HepG2 (cell line): ENCODE measurements around the gene FASTKD1. TPM values are rescaled to one million over a fixed set of nuclear protein-coding genes. Genes with fewer than 3 reads are reported as not detected.

Source experiments
- ATAC-seq: fragments of 200-7000 bp; cut with Tn5 transposase; 3 replicates; pipeline ENCODE4 v1.9.1; 2020; ENCODE audit warnings: mild to moderate bottlenecking, moderate library complexity
- BruUV-seq: library from RNA; stranded (reverse); fragments of 400-500 nt; replicated peaks from 2 replicates; lab custom pipeline; 2021; lab: Mats Ljungman, UMichigan
- CTCF ChIA-PET: fragments of 300-600 bp; formaldehyde crosslinking; extraction: SDS; loops from one replicate; lab custom pipeline; 2021; ENCODE audit warnings: low total read pairs, inconsistent platforms, low intra/inter-chr PET ratio; lab: Yijun Ruan, JAX
- POLR2A ChIA-PET: fragments of 350-600 bp; sonication (Branson Sonifier 250); formaldehyde crosslinking; loops from one replicate; lab custom pipeline; 2020; ENCODE audit warnings: antibody characterized with exemption, inconsistent platforms; lab: Yijun Ruan, JAX
- DNase-seq: peaks from one replicate; pipeline ENCODE4 v3.0.0-alpha.2; 2015; ENCODE audit warnings: low spot score
- FAIRE-seq: peaks from 3 replicates; lab custom pipeline; 2011; peaks lifted over from hg19 to GRCh38; lab: Jason Lieb, UNC
- H2AFZ ChIP-seq: one replicate; pipeline ENCODE4 v1.6.1; 2011; ENCODE audit warnings: low read length, inconsistent platforms
- H3K27ac ChIP-seq: fragments of 300-600 bp; 3 replicates; pipeline ENCODE4 v1.8.0; 2011; ENCODE audit warnings: mixed run types, mild to moderate bottlenecking, mixed read lengths, low read length, inconsistent platforms; ENCODE audit not compliant: insufficient read depth; ENCODE audit errors: extremely low read length
- H3K27me3 ChIP-seq, 2 experiments: fragments of 200-600 bp in 1 of 2; 2 replicates in 1 of 2; 3 replicates in 1 of 2; pipeline versions ENCODE4 v1.6.0 to v1.8.0; 2011; ENCODE audit warnings: low read length in 2 of 2, mild to moderate bottlenecking in 2 of 2, moderate library complexity in 2 of 2, inconsistent platforms in 1 of 2; ENCODE audit not compliant: insufficient read depth in 2 of 2, control insufficient read depth in 1 of 2
- H3K36me3 ChIP-seq, 2 experiments: fragments of 200-600 bp in 1 of 2; replicated peaks in 1 of 2; 2 replicates in 1 of 2; 3 replicates in 1 of 2; pipeline versions ENCODE4 v1.5.1 to v1.8.0; 2011; ENCODE audit warnings: low read length in 2 of 2, inconsistent platforms in 1 of 2; ENCODE audit not compliant: insufficient read depth in 2 of 2, control insufficient read depth in 1 of 2
- H3K4me1 ChIP-seq: 2 replicates; pipeline ENCODE4 v1.5.1; 2012; ENCODE audit warnings: low read length, inconsistent platforms; ENCODE audit not compliant: insufficient read depth
- H3K4me2 ChIP-seq: 2 replicates; pipeline ENCODE4 v1.6.0; 2011; ENCODE audit warnings: low read depth, low read length, inconsistent platforms
- H3K4me3 ChIP-seq, 3 experiments: fragments of 200-600 bp in 1 of 3; sonication (generic), shearing (Covaris generic) in 1 of 3; replicated peaks in 1 of 3; 2 replicates each; pipeline ENCODE4 v1.5.1; 2011 to 2016; ENCODE audit warnings: low read length in 3 of 3, inconsistent platforms in 2 of 3, low read depth in 2 of 3, mild to moderate bottlenecking in 2 of 3, control low read depth in 1 of 3, mixed read lengths in 1 of 3; ENCODE audit not compliant: insufficient read depth in 1 of 3
- H3K79me2 ChIP-seq: one replicate; pipeline ENCODE4 v1.6.1; 2011; ENCODE audit warnings: low read length, inconsistent platforms; ENCODE audit not compliant: insufficient read depth
- H3K9ac ChIP-seq: 2 replicates; pipeline ENCODE4 v1.6.0; 2011; ENCODE audit warnings: mild to moderate bottlenecking, low read depth, low read length, inconsistent platforms; ENCODE audit not compliant: insufficient read depth
- H3K9me3 ChIP-seq: 2 replicates; pipeline ENCODE4 v1.5.1; 2012; ENCODE audit warnings: mild to moderate bottlenecking, low read length
- H4K20me1 ChIP-seq: 2 replicates; pipeline ENCODE4 v1.6.0; 2011; ENCODE audit warnings: inconsistent platforms, mild to moderate bottlenecking, low read length, moderate library complexity; ENCODE audit not compliant: insufficient read depth
- PRPF4 ChIP-seq: fragments of 200-400 bp; formaldehyde crosslinking; IDR thresholded peaks from 2 replicates; pipeline ENCODE4 v1.6.1; 2016; ENCODE audit warnings: low read length, low read depth; ENCODE audit not compliant: poor library complexity, severe bottlenecking
- whole genome bisulfite sequencing: methylation state at CpG from one replicate; pipeline ENCODE4 v1.1.6; 2017; ENCODE audit warnings: low lambda C conversion rate; 5-methylcytosine and 5-hydroxymethylcytosine counted together
- in situ Hi-C: cut with HindIII; loops from 2 replicates; pipeline ENCODE4 v1.10.0; 2017; ENCODE audit warnings: low pct_unique_long_range_greater_than_20kb; ENCODE audit not compliant: extremely low pct_ligation_motif_present
- intact Hi-C: fragments of 100-400 bp; cut with micrococcal nuclease; formaldehyde crosslinking; loops from one replicate; pipeline ENCODE4 v1.10.0; 2022; ENCODE audit not compliant: unreplicated experiment
- polyA plus RNA-seq, 8 experiments: library from polyadenylated mRNA; depleted of rRNA in 3 of 8; stranded (reverse) in 7 of 8; unstranded in 1 of 8; fragments of >200 nt; fragmentation: Illumina TruSeq in 4 of 8; extraction: Trizol in 4 of 8; gene quantifications; 2 replicates each; pipeline versions ENCODE4 v1.2.1 to v1.2.3, GENCODE V29; 2011 to 2016; ENCODE audit warnings: low read depth in 4 of 8, missing spikeins in 1 of 8, mixed read lengths in 1 of 8; ENCODE audit not compliant: insufficient read depth in 1 of 8
- total RNA-seq, 5 experiments: library from RNA; depleted of rRNA; stranded (reverse); fragments of >200 nt; fragmentation: Illumina TruSeq; extraction: Trizol; gene quantifications; 2 replicates each; pipeline ENCODE4 v1.2.3, GENCODE V29; 2016; ENCODE audit warnings: low read depth in 1 of 5
- TF ChIP-seq, protein P1 (sequence below): sonication (generic); formaldehyde crosslinking; IDR thresholded peaks from 2 replicates; pipeline ENCODE4 v1.5.0; 2020; ENCODE audit warnings: missing genetic modification reagents, mild to moderate bottlenecking, borderline replicate concordance
- TF ChIP-seq, protein P2 (sequence below): sonication (generic); formaldehyde crosslinking; IDR thresholded peaks from 2 replicates; pipeline ENCODE4 v1.4.0; 2020; ENCODE audit warnings: mild to moderate bottlenecking, missing genetic modification reagents
- TF ChIP-seq, protein P3 (sequence below): IDR thresholded peaks from 2 replicates; pipeline ENCODE4 v1.6.1; 2016; ENCODE audit warnings: missing genetic modification reagents, missing compliant biosample characterization

Gene FASTKD1
- total and polyA plus RNA-seq, 2 of the 13 experiments (the other 11 are each of a cell fraction or from before 2014, with no cell fraction given): 35.0 to 38.0 TPM

DNA sequence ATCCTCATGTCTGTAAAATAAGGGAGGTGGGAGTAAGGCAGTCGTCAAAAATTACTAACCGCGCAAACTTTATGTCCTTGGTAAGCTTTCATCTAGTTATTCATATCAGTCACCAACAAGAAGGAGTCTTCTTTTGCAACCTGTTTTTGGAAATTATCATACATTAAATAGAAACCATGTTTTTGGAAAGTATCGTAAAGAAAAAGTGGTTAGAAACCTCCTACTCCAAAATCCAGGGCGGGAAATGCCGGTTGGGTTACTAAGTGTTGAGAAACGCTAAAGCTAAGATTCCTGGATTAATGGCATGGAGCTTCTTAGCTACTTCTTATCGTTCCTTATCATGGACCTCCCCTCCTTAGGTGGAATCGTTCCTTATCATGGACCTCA is 93.6 kb downstream of the FASTKD1 start:
- CTCF ChIA-PET: interaction anchor here (1.3 kb wide), 1 partner anchor 48 kb away, joined by 10 read pairs; no protein-coding TSS in a partner anchor
- no peak for DNase-seq
- H2AFZ ChIP-seq: peak overlapping the region; percentile 73
- TSS peak; percentile 51 for BruUV-seq
- TF ChIP-seq, protein P1, sequence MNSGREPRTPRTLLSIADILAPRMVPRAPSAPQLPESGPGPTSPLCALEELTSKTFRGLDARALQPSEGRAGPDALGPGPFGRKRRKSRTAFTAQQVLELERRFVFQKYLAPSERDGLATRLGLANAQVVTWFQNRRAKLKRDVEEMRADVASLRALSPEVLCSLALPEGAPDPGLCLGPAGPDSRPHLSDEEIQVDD (CRISPR knock-in tag): no peak
- TF ChIP-seq, protein P2, sequence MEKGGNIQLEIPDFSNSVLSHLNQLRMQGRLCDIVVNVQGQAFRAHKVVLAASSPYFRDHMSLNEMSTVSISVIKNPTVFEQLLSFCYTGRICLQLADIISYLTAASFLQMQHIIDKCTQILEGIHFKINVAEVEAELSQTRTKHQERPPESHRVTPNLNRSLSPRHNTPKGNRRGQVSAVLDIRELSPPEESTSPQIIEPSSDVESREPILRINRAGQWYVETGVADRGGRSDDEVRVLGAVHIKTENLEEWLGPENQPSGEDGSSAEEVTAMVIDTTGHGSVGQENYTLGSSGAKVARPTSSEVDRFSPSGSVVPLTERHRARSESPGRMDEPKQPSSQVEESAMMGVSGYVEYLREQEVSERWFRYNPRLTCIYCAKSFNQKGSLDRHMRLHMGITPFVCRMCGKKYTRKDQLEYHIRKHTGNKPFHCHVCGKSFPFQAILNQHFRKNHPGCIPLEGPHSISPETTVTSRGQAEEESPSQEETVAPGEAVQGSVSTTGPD (CRISPR knock-in tag): 0 out of 2 replicates have a peak, but pooled peaks have one; percentile 6
- peak; percentile 60 for TF ChIP-seq PRPF4
- TF ChIP-seq, protein P3, sequence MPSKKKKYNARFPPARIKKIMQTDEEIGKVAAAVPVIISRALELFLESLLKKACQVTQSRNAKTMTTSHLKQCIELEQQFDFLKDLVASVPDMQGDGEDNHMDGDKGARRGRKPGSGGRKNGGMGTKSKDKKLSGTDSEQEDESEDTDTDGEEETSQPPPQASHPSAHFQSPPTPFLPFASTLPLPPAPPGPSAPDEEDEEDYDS (CRISPR knock-in tag): no peak
- TF ChIP-seq, all 625 proteins: peak for 2
- Histone ChIP-seq H3K4me2 (peak overlapping the region; percentile 94), H3K9ac (peak overlapping the region; percentile 70), H3K9me3 (no peaks in the 10 kb centered on the region), H3K27ac (no peak overlapping the region), H3K4me1 (peaks cover 61% of the 10 kb centered on the region), H4K20me1 (no peaks in the 10 kb centered on the region), H3K27me3 (no peaks in the 10 kb centered on the region; a peak in 1 of 5 replicates), H3K4me3 (peak overlapping the region; percentile 62 to 85 (median 85)), H3K79me2 (no peaks in the 10 kb centered on the region), H3K36me3 (peaks cover 0 to 5% of the 10 kb centered on the region in 2 experiments; a peak in 1 of 5 replicates)
- in situ Hi-C loops (no loop called here), intact Hi-C loops (no loop called here)
- ATAC-seq (no peak), FAIRE-seq (no peak)
- POLR2A ChIA-PET: interaction anchor here (1.3 to 1.8 kb wide), 7 partner anchors 8 to 1235 kb away, joined by 3 to 7 read pairs (median 5); partner anchors contain the start of genes FASTKD1 and SP5
- WGBS: 70% methylated on average over 9 of the region's 9 CpGs

Other genes with a start within 250 kb of the FASTKD1 start
- gene LRP2, start 211.3 kb downstream of the FASTKD1 start, total RNA-seq (2016; rRNA removed; fragmentation: Illumina TruSeq; extraction: Trizol): 0.03 and 0.15 TPM in 2 replicates
- gene LRP2, start 211.3 kb downstream of the FASTKD1 start, polyA plus RNA-seq (2011; rRNA removed): 0.03 and 0.07 TPM in 2 replicates
- gene BBS5, start 94.4 kb downstream of the FASTKD1 start, total RNA-seq (2016; rRNA removed; fragmentation: Illumina TruSeq; extraction: Trizol): 3.3 and 4.5 TPM in 2 replicates
- gene BBS5, start 94.4 kb downstream of the FASTKD1 start, polyA plus RNA-seq (2011; rRNA removed): 1.7 and 1.8 TPM in 2 replicates
- gene KLHL41, start 64.2 kb downstream of the FASTKD1 start, total RNA-seq (2016; rRNA removed; fragmentation: Illumina TruSeq; extraction: Trizol): 0.27 and 0.31 TPM in 2 replicates
- 0.07 TPM in 1 of 2 replicates, not detected in the other for gene KLHL41, start 64.2 kb downstream of the FASTKD1 start, polyA plus RNA-seq (2011; rRNA removed)
- gene PPIG, start 10.5 kb upstream of the FASTKD1 start, total RNA-seq (2016; rRNA removed; fragmentation: Illumina TruSeq; extraction: Trizol): 81.0 and 133 TPM in 2 replicates
- 22.2 and 31.3 TPM in 2 replicates for gene PPIG, start 10.5 kb upstream of the FASTKD1 start, polyA plus RNA-seq (2011; rRNA removed)
- 0.14 and 0.18 TPM in 2 replicates for gene CFAP210, start 120.5 kb upstream of the FASTKD1 start, total RNA-seq (2016; rRNA removed; fragmentation: Illumina TruSeq; extraction: Trizol)
- not detected in 2 replicates for gene CFAP210, start 120.5 kb upstream of the FASTKD1 start, polyA plus RNA-seq (2011; rRNA removed)
- 11.4 and 14.6 TPM in 2 replicates for gene PHOSPHO2, start 120.6 kb upstream of the FASTKD1 start, total RNA-seq (2016; rRNA removed; fragmentation: Illumina TruSeq; extraction: Trizol)
- gene PHOSPHO2, start 120.6 kb upstream of the FASTKD1 start, polyA plus RNA-seq (2011; rRNA removed): 4.8 and 6.1 TPM in 2 replicates
- 52.4 and 70.4 TPM in 2 replicates for gene KLHL23, start 160.0 kb upstream of the FASTKD1 start, total RNA-seq (2016; rRNA removed; fragmentation: Illumina TruSeq; extraction: Trizol)
- gene KLHL23, start 160.0 kb upstream of the FASTKD1 start, polyA plus RNA-seq (2011; rRNA removed): 23.2 and 26.1 TPM in 2 replicates
- gene SSB, start 225.0 kb upstream of the FASTKD1 start, total RNA-seq (2016; rRNA removed; fragmentation: Illumina TruSeq; extraction: Trizol): 208 and 344 TPM in 2 replicates
- 77.0 and 109 TPM in 2 replicates for gene SSB, start 225.0 kb upstream of the FASTKD1 start, polyA plus RNA-seq (2011; rRNA removed)